T-helper 2 cell treated with Interferon-gamma antibody and Interleukin-4, amounts not matched to agents 100 ng/mL and 5 ng/mL, for 36 hours (primary cell): ENCODE data around the gene NME2. TPM values are rescaled to one million over a fixed set of nuclear protein-coding genes. Genes with fewer than 3 reads are reported as not detected.

Experiments used
- intact Hi-C: fragments of 100-400 bp; cut with micrococcal nuclease; formaldehyde crosslinking; loops from one replicate; pipeline ENCODE4 v1.15.1; 2023
- total RNA-seq: library from RNA; stranded (reverse); gene quantifications from 2 replicates; pipeline ENCODE4 v1.2.3, GENCODE V29; 2022

Gene NME2
- 544 and 554 TPM in 2 replicates for total RNA-seq

DNA sequence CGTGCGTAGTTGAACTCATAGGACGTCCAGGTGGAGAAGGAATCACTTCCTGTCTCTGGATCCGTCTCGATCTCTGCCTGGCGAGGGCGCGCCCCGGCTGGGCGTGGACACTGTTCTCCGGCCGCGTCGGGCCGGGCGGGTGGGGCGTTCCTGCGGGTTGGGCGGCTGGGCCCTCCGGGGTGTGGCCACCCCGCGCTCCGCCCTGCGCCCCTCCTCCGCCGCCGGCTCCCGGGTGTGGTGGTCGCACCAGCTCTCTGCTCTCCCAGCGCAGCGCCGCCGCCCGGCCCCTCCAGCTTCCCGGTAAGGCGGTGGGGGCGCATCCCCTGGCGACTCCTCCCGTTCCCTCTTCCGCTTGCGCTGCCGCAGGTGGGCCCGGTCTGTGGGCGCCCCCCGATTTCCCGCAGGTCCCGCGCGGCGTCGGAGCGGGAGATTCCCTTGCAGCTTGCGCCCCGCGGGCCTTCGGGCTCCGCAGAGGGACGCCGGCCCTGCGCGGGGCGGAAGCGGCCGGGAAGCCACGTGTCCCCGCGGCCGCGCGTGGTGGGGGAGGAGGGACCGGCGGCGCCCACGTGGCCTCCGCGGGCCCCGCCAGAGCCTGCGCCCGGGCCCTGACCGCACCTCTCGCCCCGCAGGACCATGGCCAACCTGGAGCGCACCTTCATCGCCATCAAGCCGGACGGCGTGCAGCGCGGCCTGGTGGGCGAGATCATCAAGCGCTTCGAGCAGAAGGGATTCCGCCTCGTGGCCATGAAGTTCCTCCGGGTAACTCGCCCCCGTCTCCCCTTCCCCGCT, at the start of gene NME2:
TSS of gene NME2 (plus strand) at position 214 of the 789 bp plus-strand sequence. CDS start at position 634, 420 bp downstream.
- intact Hi-C loops = loop anchor here (1.0 kb wide), 3 partner anchors 13 to 94 kb away; partner anchors contain the start of genes MBTD1, NME1 and UTP18

DNA sequence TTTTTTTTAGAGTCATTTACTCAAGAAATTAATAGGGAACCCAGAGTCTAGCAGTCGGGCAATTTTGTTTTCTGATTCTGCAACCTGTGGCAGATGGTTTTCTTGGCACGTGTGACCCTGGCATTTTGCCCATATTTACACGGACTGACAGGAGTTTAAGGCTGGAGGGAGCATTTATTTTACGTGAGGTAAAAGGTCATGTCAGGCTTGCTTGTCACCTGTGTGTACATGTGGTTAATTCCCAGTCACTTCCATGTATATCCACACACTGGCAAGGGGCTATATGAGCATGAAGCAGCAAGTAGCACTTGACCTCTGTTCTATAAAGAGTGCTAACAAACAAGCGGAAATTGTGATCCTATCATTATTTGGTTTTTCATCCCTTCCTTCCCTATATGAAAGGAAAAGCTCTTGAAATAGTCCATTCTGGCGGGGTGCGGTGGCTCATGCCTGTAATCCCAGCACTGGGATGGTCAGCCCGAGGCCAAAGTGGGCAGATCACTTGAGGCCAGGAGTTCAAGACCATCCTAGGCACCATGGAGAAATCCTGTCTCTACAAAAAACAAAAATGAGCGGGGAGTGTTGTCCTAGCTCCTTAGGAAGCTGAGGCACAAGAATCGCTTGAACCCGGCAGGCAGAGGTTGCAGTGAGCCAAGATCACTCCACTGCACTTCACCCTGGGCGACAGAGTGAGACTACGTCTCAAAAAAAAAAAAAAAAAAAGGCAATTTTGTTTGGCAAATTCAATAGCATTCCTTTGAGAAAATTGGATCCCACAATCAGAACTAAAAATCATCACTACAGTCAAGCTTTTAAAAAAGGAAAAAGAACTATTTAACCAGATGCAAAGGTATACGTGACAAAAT, 47.6 kb upstream of the NME2 start:
- intact Hi-C loops = loop anchor here (1.0 kb wide), 1 partner anchor 252 kb away; the partner anchor contains the start of gene TOB1

DNA sequence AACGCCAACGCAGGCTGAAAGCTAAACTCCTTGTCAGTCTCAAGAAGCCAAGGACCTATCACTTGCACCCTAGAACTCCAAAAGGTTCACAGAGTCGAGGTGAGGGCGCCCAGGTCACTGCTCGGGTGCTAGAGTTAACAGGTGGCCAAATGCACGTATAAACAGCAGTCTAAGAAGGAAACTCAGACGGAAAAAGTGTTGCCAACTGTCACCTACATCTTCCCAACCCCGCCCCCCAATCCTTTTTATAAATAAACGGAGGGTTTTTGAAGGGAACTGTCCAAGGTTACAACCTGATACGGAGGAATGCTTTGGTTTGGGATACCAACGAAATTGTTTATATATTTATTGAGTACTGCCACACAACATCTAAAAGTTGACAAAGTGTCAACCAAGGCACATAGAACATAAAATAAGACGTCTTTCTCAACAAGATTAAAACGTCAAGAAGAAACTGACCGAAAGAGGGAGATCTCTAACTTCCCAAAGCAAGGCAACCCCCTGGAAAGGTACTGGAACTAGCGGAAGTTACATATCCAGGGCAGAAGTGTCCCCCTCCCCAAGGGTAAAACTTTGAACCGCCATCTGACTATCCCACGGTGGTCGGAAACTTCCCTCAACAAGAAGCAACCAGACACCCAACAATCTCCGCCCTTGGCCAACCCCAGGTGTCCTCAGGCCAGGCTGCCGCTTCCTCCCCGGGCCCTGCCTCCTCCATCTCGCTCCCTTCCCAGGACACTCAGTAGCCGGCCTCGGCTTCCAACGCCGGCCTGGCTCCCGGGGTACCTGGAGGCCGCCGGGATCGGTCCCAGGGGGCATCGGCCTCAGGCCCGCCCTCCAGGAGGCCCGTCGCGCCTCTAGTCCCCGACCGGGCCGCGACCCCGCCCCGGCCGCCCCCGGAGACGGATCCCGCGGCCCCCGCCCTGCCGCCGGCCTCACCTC, 46.5 kb upstream of the NME2 start:
- intact Hi-C loops = loop anchor here (1.0 to 10.0 kb wide), 3 partner anchors 23 to 975 kb away; partner anchors contain the start of gene TOB1

DNA sequence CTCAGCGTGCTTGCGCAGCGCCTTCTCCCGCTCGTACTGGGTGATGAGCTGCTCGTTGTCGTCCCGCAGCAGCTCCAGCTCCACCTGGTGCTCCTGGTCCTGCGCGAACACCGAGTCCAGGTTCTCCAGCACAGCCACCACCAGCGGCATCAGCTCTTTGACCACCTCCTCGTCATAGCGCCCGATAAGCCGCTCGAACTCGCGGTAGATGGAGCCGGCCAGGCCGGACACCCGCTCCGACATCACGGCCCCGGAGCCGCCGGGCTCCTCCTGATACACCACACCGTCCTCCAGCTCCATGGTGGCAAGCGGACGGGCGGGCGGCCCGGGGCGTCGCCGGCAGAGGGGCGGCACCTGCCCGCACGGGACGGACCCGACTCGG, 45.9 kb upstream of the NME2 start:
- intact Hi-C loops = loop anchor here (2.0 to 10.0 kb wide), 2 partner anchors 24 to 976 kb away; no protein-coding TSS in a partner anchor

DNA sequence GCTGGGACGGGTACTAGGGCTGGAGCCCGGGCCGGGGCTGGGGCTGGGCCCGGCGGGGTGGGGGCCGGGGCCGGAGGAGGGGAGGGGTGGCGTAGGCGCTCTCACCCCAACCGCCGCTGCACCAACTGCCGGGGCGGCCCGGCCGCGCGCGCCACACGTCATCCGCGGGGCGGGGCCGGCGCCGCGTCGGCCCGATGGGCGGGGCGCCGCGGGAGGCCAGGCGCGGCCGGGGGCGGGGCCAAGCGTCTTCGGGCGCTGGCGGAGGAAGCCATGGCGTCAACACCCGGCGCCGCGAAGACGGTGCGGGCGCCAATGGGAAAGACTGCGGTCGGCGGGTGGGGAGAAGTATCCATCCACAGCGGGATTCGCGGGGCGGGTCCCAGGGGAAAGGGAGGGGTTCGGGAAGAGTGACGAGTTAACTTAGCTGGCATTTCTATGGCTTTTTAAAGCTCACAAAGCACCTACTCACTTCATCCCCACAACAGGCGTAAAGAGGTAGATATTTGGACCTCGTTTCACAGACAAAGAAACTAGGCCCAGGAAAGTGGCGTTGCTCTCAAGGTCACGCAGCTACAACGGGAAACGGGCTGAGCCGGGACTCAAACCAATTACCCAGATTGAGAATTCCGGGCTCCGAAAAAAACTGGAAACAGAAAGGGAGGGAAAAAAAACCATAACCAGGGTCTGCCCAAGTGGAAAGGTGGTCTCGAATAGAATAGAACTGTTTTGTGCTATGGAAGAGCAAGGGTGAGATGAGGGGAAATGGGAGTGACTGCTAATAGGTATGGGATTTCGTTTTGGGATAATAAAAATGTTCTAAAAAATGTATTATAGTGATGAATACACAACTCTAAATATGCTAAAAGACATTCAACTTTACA, 45.2 kb upstream of the NME2 start, which contains the start of gene SPAG9:
TSS of gene SPAG9 (minus strand) at position 130 of the 881 bp plus-strand sequence. CDS start 212 bp downstream, outside the sequence.
- intact Hi-C loops = loop anchor here (1.0 to 10.0 kb wide), 5 partner anchors 24 to 976 kb away; partner anchors contain the start of genes NME1 and NME2

DNA sequence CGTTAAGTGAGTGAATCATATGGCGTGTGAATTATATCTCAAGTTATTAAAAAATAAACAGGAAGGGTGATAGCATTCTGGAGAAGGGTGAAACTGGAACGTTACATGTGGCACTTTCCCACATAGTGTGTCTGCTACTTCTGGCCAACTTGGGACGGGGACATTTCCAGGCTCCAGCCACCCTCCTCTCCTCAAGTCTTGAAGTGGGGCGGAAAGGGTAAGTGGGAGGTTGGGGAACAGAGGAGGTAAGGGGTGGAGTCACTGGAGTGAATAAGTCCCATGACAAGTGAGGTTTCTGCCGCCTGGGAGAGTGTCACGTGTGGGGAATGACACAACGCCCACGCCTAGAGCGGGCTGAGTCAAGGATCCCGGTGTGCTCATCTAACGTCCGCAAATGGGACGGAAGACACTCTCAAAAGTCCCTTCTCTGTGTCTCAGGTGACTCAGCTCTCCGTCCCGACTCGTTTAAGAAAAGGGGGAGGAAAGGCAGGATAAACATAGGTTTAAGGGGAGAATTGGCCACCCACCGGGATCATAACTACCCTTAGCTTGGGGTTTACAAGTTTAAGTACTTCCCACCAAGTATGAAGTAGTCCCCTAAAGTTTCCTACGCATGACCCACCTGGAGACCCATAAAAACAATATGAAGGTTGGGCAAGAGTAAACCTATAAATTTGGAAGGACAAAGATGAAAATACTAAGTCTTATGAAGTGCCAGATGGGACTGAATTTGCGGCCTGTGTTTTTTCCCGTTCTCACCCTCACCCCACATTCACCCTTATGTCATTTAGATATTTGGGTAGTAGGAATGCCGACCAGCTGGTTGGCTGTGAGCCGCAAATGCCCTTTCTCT, 44.4 kb upstream of the NME2 start:
- intact Hi-C loops = loop anchor here (1.0 to 10.0 kb wide), 5 partner anchors 25 to 977 kb away; partner anchors contain the start of genes NME1 and NME2

DNA sequence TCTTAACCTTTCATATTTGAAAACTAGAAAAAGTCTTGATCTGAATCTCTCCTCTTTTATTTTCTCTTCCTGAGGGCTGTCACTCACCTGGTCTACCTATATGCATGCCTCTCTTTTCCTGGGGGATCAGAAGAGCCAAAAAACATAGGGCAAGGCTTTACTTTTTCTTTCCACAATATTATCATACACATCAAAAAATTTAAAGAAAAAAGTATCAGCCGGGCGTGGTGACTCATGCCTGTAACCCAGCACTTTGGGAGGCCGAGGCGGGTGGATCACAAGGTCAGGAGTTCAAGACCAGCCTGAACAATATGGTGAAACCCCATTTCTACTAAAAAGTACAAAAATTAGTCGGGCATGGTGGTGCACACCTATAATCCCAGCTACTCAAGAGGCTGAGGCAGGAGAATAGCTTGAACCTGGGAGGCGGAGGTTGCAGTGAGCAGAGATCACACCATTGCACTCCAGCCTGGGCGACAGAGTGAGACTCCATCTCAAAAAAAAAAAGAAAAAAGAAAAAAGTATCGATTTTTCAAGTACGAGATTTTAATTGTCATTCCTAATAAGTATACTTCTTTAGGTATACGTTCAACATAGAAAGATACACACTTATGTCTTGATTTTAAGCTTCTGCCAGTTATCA, 43.6 kb upstream of the NME2 start:
- intact Hi-C loops = loop anchor here (10.0 kb wide), 1 partner anchor 978 kb away; no protein-coding TSS in a partner anchor

DNA sequence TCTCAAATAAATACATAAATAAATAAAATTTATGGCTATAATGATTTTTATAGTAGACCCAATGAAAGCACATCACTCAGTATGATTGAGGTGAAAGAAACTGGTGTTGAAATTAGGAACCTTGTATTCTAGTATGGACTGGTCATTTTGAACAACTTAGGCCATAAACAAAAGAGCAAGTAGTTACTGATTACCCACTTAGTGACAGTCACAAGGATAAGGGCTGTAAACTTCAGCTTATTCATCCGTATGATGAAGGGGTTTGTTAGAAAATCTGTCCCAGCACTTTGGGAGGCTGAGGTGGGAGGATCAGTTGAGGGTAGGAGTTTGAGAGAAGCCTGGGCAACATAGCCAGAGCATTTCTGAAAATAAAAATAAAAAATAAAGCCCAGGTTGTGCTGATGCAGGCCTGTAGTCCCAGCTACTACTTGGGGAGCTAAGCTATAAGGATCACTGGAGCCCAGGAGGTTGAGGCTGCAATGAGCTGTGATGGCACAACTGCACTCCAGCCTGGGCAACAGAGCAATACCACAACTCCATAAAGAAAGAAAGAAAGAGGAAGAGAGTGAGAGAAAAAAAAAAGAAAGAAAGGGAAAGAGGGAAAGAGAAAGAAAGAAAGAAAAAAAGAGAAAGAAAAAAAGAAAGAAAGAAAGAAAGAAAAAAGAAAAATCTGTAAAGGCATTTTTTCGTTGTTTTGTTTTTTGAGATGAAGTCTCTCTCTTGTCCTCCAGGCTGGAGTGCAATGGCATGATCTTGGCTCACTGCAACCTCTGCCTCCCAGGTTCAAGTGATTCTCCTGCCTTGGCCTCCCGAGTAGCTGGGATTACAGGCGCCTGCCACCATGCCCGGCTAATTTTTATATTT, 41.3 kb upstream of the NME2 start:
- intact Hi-C loops = loop anchor here (10.0 kb wide), 1 partner anchor 980 kb away; no protein-coding TSS in a partner anchor

DNA sequence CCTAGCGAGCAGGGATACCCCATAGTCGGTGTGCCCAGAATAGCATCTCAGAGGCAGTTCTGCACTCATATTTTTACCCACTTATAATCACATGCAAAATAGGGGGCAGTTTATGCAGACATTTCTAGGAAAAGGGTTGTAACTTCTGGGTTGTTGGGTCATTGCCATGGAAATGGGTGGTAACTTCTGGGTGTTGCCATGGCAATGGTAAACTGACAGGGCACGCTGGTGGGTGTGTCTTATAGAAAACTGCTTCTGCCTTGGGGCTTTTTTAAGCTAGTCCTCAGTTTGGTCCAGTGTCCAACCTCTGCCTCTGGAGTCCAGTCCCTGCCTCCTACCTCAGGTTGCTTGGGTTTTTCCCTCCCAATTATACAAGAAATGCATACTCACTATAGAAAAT, 38.1 kb upstream of the NME2 start:
- intact Hi-C loops = loop anchor here (10.0 kb wide), 1 partner anchor 983 kb away; no protein-coding TSS in a partner anchor

DNA sequence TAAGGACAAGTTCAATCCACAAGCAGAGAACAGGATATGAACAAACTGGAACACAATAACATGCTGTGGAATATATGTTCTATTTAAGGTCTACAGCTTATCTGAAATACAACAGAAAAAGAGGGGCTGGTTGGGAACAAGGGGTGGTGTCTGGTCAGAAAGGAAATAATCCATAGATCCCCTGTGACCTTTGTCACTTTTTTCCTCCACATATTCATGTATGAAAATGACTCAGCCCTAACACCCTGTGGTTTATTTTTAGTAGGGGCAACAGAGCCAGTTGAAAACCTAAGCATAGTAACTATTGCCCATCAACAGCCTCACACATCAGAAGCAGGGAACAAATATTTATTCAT, 33.3 kb upstream of the NME2 start:
- intact Hi-C loops = no loop called here

DNA sequence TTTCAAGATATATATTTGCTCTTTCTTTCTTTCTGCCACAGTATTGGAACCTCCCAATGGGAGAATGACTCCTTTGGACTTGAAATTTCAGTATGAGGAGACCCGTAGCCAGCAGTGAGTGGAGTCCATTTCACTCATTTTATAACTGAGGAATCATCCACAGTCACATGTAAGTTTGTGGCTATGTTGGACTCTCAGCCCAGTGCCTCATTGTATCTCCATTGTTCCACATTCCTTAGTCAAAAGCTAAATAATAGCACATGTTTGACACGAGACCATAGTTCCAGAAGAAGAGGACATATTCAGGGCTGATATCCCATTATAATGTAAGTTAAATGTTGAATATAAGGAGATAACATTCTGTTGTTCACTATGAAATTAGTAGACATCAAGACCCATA, 32.8 kb upstream of the NME2 start:
- intact Hi-C loops = no loop called here

DNA sequence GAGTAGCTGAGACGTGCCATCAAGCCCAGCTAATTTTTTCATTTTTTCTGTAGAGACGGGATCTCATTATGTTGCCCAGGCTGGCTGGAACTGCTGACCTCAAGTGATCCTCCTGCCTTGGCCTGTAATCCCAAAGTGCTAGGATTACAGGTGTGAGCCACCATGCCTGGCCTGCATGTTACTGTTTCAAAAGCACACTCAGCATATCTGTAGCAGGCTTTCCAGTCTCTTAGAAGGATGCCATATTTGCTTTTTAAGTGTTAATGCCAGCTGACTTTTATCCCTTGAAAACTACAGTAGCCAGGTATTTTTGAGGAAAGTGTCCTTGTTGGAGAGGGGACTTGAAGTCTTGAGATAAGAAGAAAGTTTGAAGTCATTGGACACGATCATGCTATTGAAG, 30.3 kb upstream of the NME2 start:
- intact Hi-C loops = no loop called here

DNA sequence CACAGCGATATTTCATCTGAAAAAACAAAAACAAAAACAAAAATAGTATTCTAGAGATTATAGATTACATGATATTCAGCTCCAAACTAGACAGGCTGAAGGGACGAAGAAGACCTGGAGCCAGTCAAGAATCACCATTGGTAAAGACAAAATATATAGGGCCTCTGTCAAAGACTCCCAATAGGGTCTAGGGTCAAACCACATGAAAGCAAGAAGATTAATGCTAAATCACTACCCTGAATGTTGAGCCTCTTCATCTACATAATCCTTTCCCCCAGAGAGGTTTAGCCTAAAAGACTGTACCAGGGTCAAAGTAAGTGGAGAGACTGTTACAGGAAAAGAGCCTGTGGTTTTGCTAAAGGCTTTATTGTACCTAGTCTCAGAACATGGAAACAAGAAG, 23.6 kb upstream of the NME2 start:
- intact Hi-C loops = no loop called here

DNA sequence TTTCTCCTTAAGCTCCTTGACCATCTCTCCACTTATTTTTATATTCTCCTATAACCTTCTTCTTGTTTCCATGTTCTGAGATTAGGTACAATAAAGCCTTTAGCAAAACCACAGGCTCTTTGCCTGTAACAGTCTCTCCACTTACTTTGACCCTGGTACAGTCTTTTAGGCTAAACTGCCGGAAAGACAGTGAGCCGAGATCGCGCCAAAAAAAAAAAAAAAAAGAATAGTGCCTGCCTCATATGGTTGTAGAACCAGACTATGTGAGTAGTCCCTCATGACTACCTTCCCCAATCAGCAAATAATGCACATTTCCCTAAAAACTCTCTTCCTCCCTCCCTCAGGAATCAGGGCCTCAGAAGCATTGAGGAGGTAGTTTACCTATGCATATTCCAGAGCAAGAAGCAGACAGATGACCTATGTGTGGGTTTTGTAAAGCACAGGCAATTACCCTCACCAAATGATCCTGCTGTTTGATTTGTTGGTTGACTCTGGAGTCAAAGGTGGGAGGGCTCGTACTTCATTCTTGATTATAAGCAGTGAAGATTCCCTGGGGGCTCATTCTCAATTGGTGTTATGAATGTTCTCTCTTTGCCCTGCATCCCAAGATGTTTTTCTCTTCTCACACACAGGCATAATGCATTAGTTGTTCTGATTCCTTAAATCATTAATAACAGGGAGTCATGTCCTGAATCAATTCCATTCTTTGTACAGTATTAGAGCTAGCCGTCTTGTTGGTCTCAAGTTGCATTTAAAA, 21.8 kb upstream of the NME2 start:
- intact Hi-C loops = no loop called here

DNA sequence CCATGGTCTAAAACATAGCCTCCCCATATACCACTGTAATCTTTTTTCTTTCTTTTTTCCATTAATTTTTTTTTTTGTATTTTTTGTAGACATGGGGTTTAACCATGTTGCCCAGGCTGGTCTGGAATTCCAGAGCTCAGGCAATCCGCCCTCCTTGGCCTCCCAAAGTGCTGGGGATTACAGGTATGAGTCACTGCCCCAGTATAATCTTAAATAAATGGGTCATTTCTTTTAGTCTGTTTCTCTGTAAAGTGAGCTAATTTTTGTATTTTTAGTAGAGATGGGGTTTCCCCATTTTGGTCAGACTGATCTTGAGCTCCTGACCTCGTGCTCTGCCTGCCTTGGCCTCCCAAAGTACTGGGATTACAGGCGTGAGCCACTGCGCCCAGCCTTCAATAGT, 18.6 kb upstream of the NME2 start:
- intact Hi-C loops = no loop called here

DNA sequence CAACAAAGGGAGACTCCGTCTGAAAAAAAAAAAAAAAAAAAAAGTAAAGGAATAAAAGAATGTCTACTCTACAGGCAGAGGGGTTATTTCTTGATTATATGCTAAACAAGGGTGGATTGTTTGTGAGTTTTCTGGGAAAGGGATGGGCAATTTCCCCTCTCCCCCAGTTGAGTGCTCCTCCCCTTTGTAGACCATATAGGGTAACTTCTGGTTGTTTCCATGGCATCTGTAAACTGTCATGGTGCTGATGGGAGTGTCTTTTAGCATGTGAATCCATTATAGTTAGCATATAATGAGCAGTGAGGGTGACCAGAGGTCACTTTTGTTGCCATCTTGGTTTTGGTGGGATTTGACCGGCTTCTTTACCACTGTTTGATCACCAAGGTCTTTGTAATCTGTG, 17.0 kb upstream of the NME2 start:
- intact Hi-C loops = no loop called here
